HEK293 (cell line): ENCODE results near the gene CISH.

ENCODE experiments used
- CTCF ChIA-PET: fragments of 350-600 bp; formaldehyde crosslinking; extraction: SDS; loops from one replicate; lab custom pipeline; 2021; ENCODE audit warnings: antibody characterized with exemption; lab: Yijun Ruan, JAX
- POLR2A ChIA-PET: fragments of 300-600 bp; formaldehyde crosslinking; extraction: SDS; loops from one replicate; lab custom pipeline; 2020; ENCODE audit warnings: antibody characterized with exemption, inconsistent platforms; lab: Yijun Ruan, JAX
- H3K27ac ChIP-seq: fragments of 200-500 bp; sonication (Bioruptor generic); 2 replicates; pipeline ENCODE4 v1.5.1; 2014; ENCODE audit warnings: low read depth, low read length, control low read depth, inconsistent platforms; ENCODE audit errors: extremely low read depth
- H3K36me3 ChIP-seq, 2 experiments: fragments of 200-500 bp in 1 of 2; sonication (Bioruptor generic) in 1 of 2; 1 replicate in 1 of 2; 2 replicates in 1 of 2; pipeline ENCODE4 v1.5.1; 2014 to 2017; ENCODE audit warnings: inconsistent platforms in 2 of 2, low read length in 2 of 2; ENCODE audit not compliant: control insufficient read depth in 2 of 2, insufficient read depth in 1 of 2
- H3K4me1 ChIP-seq: fragments of 200-500 bp; sonication (Bioruptor generic); 2 replicates; pipeline ENCODE4 v1.5.1; 2014; ENCODE audit warnings: mild to moderate bottlenecking, low read length, inconsistent platforms; ENCODE audit not compliant: control insufficient read depth, insufficient read depth
- H3K4me3 ChIP-seq: 2 replicates; pipeline ENCODE4 v1.5.1; 2011; ENCODE audit warnings: low read depth, mild to moderate bottlenecking, control low read depth, low read length, moderate library complexity
- H3K9me3 ChIP-seq: fragments of 200-500 bp; sonication (Bioruptor generic); 2 replicates; pipeline ENCODE4 v1.5.1; 2014; ENCODE audit warnings: low read depth, low read length, inconsistent platforms; ENCODE audit not compliant: control insufficient read depth, insufficient read depth
- GLIS2 ChIP-seq: fragments of 450-650 bp; formaldehyde crosslinking; IDR thresholded peaks from 2 replicates; pipeline ENCODE4 v1.5.1; 2016; ENCODE audit warnings: missing biosample characterization, missing genetic modification characterization
- KLF1 ChIP-seq: fragments of 450-650 bp; formaldehyde crosslinking; IDR thresholded peaks from 2 replicates; pipeline ENCODE4 v1.5.1; 2016; ENCODE audit warnings: missing biosample characterization, missing genetic modification characterization
- SP2 ChIP-seq: fragments of 450-650 bp; formaldehyde crosslinking; IDR thresholded peaks from 2 replicates; pipeline ENCODE4 v1.5.1; 2016; ENCODE audit warnings: missing biosample characterization, missing genetic modification characterization
- SP3 ChIP-seq: fragments of 450-650 bp; formaldehyde crosslinking; IDR thresholded peaks from 2 replicates; pipeline ENCODE4 v1.5.1; 2016; ENCODE audit warnings: missing biosample characterization, missing genetic modification characterization
- ZBTB20 ChIP-seq: fragments of 450-650 bp; formaldehyde crosslinking; IDR thresholded peaks from 2 replicates; pipeline ENCODE4 v1.5.1; 2016; ENCODE audit warnings: missing biosample characterization, missing genetic modification characterization
- ZBTB8A ChIP-seq: fragments of 450-650 bp; formaldehyde crosslinking; IDR thresholded peaks from 2 replicates; pipeline ENCODE4 v1.5.1; 2016; ENCODE audit warnings: missing biosample characterization, missing genetic modification characterization
- ZFP3 ChIP-seq: fragments of 450-650 bp; formaldehyde crosslinking; IDR thresholded peaks from 2 replicates; pipeline ENCODE4 v1.5.1; 2016; ENCODE audit warnings: low read depth, missing biosample characterization, missing genetic modification characterization
- ZIC2 ChIP-seq: fragments of 450-650 bp; formaldehyde crosslinking; IDR thresholded peaks from 2 replicates; pipeline ENCODE4 v1.5.1; 2016; ENCODE audit warnings: missing biosample characterization, missing genetic modification characterization
- ZNF121 ChIP-seq: fragments of 450-650 bp; formaldehyde crosslinking; IDR thresholded peaks from 2 replicates; pipeline ENCODE4 v1.5.1; 2016; ENCODE audit warnings: missing biosample characterization, missing genetic modification characterization
- ZNF146 ChIP-seq: fragments of 450-650 bp; formaldehyde crosslinking; IDR thresholded peaks from 2 replicates; pipeline ENCODE4 v1.5.1; 2016; ENCODE audit warnings: missing biosample characterization, missing genetic modification characterization
- ZNF248 ChIP-seq: fragments of 450-650 bp; formaldehyde crosslinking; IDR thresholded peaks from 2 replicates; pipeline ENCODE4 v1.5.1; 2017; ENCODE audit warnings: missing biosample characterization, missing genetic modification characterization
- ZNF324 ChIP-seq: fragments of 450-650 bp; formaldehyde crosslinking; IDR thresholded peaks from 2 replicates; pipeline ENCODE4 v1.5.1; 2016; ENCODE audit warnings: missing biosample characterization, missing genetic modification characterization
- ZNF350 ChIP-seq: fragments of 450-650 bp; formaldehyde crosslinking; IDR thresholded peaks from 2 replicates; pipeline ENCODE4 v1.5.0; 2017; ENCODE audit warnings: missing biosample characterization, mild to moderate bottlenecking, missing genetic modification characterization
- ZNF416 ChIP-seq: fragments of 450-650 bp; formaldehyde crosslinking; IDR thresholded peaks from 2 replicates; pipeline ENCODE4 v1.5.1; 2016; ENCODE audit warnings: missing biosample characterization, missing genetic modification characterization
- ZNF621 ChIP-seq: fragments of 450-650 bp; formaldehyde crosslinking; IDR thresholded peaks from 2 replicates; pipeline ENCODE4 v1.5.1; 2017; ENCODE audit warnings: missing biosample characterization, missing genetic modification characterization
- ZNF76 ChIP-seq: fragments of 450-650 bp; formaldehyde crosslinking; IDR thresholded peaks from 2 replicates; pipeline ENCODE4; 2016; ENCODE audit warnings: low read depth, missing biosample characterization, missing genetic modification characterization, borderline replicate concordance
- ZNF843 ChIP-seq: fragments of 450-650 bp; formaldehyde crosslinking; IDR thresholded peaks from 2 replicates; pipeline ENCODE4 v1.5.1; 2016; ENCODE audit warnings: missing biosample characterization, missing genetic modification characterization
- TF ChIP-seq, protein P1 (sequence below): fragments of 450-650 bp; formaldehyde crosslinking; IDR thresholded peaks from 2 replicates; pipeline ENCODE4 v1.5.1; 2016; ENCODE audit warnings: missing biosample characterization, missing genetic modification characterization
- TF ChIP-seq, protein P2 (sequence below): fragments of 450-650 bp; formaldehyde crosslinking; optimal IDR thresholded peaks from 2 replicates; pipeline ENCODE3; 2016; ENCODE audit warnings: missing biosample characterization, mild to moderate bottlenecking, missing genetic modification characterization
- TF ChIP-seq, protein P3 (sequence below): sonication (generic); formaldehyde crosslinking; IDR thresholded peaks from 2 replicates; pipeline ENCODE4 v1.8.1; 2022; ENCODE audit warnings: mild to moderate bottlenecking, moderate library complexity, missing genetic modification reagents
- TF ChIP-seq, protein P4 (sequence below): fragments of 450-650 bp; formaldehyde crosslinking; IDR thresholded peaks from 2 replicates; pipeline ENCODE4 v1.5.1; 2017; ENCODE audit warnings: missing biosample characterization, missing genetic modification characterization
- TF ChIP-seq, protein P5 (sequence below): fragments of 450-650 bp; formaldehyde crosslinking; IDR thresholded peaks from 2 replicates; pipeline ENCODE4 v1.5.1; 2016; ENCODE audit warnings: missing biosample characterization, missing genetic modification characterization, low read depth
- TF ChIP-seq, protein P6 (sequence below): fragments of 450-650 bp; formaldehyde crosslinking; IDR thresholded peaks from 2 replicates; pipeline ENCODE4 v1.5.1; 2016; ENCODE audit warnings: missing biosample characterization, missing genetic modification characterization
- TF ChIP-seq, protein P7 (sequence below): IDR thresholded peaks from 2 replicates; pipeline ENCODE4 v1.6.1; 2011; ENCODE audit warnings: mild to moderate bottlenecking, low read depth, low read length, borderline replicate concordance
- TF ChIP-seq, protein P8 (sequence below): fragments of 450-650 bp; formaldehyde crosslinking; IDR thresholded peaks from 2 replicates; pipeline ENCODE4 v1.5.1; 2016; ENCODE audit warnings: missing biosample characterization, missing genetic modification characterization

CISH gene

DNA sequence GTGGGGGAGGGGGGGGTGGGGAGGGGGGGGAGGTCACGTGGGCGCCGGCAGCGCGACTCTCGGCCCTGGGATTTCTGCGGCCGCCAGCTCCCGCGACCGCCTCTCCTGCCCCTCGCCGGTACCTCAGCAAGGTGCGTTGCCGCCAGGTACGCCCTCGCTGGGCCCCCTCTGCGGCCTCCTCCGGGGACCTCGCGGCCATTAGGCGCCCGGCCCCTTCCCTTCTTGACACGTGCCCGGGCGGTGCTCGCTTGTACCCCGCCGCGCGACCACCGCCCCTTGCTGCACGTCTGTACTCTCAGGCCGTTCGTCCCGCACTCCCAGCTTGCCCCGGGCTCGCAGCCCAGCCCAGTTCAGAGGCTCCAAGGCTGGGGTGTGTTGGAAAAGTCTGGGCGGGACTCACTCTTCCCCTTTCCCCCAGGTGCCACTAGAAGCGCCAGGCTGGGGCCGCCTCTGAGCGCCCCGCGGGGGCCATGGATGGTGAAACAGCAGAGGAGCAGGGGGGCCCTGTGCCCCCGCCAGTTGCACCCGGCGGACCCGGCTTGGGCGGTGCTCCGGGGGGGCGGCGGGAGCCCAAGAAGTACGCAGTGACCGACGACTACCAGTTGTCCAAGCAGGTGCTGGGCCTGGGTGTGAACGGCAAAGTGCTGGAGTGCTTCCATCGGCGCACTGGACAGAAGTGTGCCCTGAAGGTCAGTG lies 5.7 kb upstream of the CISH start, which contains the start of gene MAPKAPK3 (continued):
- TF ChIP-seq ZNF76 = peak; percentile 80
- TF ChIP-seq, protein P1, sequence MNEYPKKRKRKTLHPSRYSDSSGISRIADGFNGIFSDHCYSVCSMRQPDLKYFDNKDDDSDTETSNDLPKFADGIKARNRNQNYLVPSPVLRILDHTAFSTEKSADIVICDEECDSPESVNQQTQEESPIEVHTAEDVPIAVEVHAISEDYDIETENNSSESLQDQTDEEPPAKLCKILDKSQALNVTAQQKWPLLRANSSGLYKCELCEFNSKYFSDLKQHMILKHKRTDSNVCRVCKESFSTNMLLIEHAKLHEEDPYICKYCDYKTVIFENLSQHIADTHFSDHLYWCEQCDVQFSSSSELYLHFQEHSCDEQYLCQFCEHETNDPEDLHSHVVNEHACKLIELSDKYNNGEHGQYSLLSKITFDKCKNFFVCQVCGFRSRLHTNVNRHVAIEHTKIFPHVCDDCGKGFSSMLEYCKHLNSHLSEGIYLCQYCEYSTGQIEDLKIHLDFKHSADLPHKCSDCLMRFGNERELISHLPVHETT (tag by site-specific recombination) = no peak
- TF ChIP-seq, protein P2, sequence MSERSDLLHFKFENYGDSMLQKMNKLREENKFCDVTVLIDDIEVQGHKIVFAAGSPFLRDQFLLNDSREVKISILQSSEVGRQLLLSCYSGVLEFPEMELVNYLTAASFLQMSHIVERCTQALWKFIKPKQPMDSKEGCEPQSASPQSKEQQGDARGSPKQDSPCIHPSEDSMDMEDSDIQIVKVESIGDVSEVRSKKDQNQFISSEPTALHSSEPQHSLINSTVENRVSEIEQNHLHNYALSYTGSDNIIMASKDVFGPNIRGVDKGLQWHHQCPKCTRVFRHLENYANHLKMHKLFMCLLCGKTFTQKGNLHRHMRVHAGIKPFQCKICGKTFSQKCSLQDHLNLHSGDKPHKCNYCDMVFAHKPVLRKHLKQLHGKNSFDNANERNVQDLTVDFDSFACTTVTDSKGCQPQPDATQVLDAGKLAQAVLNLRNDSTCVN (tag by site-specific recombination) = peak; percentile 61
- TF ChIP-seq GLIS2 = peak; percentile 51; the same call in 1 of the 2 replicates
- peak; percentile 70 for TF ChIP-seq ZIC2 (tag by site-specific recombination)
- peak; percentile 23 for TF ChIP-seq ZBTB20 (tag by site-specific recombination)
- TF ChIP-seq KLF1 = peak; percentile 48
- TF ChIP-seq, protein P3, sequence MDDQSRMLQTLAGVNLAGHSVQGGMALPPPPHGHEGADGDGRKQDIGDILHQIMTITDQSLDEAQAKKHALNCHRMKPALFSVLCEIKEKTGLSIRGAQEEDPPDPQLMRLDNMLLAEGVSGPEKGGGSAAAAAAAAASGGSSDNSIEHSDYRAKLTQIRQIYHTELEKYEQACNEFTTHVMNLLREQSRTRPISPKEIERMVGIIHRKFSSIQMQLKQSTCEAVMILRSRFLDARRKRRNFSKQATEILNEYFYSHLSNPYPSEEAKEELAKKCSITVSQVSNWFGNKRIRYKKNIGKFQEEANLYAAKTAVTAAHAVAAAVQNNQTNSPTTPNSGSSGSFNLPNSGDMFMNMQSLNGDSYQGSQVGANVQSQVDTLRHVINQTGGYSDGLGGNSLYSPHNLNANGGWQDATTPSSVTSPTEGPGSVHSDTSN (CRISPR knock-in tag) = no peak

DNA sequence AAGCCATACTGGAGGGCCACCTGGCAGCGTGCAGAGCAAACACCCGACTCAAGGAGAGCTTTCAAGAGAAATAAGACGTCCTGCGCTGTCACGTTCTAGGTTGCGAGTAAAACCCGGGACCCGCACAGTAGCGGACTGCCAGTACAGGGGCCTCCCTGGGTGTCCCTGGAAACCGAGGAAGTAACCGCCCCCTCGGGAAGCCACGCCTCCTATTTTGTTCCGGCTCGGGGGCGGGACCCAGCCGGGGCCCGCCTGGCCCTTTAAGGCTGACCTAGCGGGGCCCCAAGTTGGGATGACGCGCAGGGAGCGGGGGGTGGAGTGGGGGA lies 5.2 kb upstream of the CISH start:
- H3K27ac ChIP-seq = no peak overlapping the region
- H3K9me3 ChIP-seq = no peaks in the 10 kb centered on the region
- no peak for TF ChIP-seq ZNF248
- no peak for TF ChIP-seq ZNF350 (tag by site-specific recombination)
- no peak for TF ChIP-seq ZNF416 (tag by site-specific recombination)
- peak; percentile 70 for TF ChIP-seq SP3 (tag by site-specific recombination)
- TF ChIP-seq ZFP3 (tag by site-specific recombination) = no peak
- TF ChIP-seq ZNF324 = no peak
- no peak for TF ChIP-seq ZNF146 (tag by site-specific recombination)
- TF ChIP-seq, protein P4, sequence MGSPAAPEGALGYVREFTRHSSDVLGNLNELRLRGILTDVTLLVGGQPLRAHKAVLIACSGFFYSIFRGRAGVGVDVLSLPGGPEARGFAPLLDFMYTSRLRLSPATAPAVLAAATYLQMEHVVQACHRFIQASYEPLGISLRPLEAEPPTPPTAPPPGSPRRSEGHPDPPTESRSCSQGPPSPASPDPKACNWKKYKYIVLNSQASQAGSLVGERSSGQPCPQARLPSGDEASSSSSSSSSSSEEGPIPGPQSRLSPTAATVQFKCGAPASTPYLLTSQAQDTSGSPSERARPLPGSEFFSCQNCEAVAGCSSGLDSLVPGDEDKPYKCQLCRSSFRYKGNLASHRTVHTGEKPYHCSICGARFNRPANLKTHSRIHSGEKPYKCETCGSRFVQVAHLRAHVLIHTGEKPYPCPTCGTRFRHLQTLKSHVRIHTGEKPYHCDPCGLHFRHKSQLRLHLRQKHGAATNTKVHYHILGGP (tag by site-specific recombination) = no peak
- TF ChIP-seq SP2 (tag by site-specific recombination) = peak; percentile 79
- no peak for TF ChIP-seq ZNF621
- TF ChIP-seq, protein P5, sequence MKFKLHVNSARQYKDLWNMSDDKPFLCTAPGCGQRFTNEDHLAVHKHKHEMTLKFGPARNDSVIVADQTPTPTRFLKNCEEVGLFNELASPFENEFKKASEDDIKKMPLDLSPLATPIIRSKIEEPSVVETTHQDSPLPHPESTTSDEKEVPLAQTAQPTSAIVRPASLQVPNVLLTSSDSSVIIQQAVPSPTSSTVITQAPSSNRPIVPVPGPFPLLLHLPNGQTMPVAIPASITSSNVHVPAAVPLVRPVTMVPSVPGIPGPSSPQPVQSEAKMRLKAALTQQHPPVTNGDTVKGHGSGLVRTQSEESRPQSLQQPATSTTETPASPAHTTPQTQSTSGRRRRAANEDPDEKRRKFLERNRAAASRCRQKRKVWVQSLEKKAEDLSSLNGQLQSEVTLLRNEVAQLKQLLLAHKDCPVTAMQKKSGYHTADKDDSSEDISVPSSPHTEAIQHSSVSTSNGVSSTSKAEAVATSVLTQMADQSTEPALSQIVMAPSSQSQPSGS = no peak
- TF ChIP-seq ZNF843 (tag by site-specific recombination) = no peak
- TF ChIP-seq, protein P6, sequence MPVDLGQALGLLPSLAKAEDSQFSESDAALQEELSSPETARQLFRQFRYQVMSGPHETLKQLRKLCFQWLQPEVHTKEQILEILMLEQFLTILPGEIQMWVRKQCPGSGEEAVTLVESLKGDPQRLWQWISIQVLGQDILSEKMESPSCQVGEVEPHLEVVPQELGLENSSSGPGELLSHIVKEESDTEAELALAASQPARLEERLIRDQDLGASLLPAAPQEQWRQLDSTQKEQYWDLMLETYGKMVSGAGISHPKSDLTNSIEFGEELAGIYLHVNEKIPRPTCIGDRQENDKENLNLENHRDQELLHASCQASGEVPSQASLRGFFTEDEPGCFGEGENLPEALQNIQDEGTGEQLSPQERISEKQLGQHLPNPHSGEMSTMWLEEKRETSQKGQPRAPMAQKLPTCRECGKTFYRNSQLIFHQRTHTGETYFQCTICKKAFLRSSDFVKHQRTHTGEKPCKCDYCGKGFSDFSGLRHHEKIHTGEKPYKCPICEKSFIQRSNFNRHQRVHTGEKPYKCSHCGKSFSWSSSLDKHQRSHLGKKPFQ (tag by site-specific recombination) = no peak
- TF ChIP-seq ZBTB8A (tag by site-specific recombination) = no peak
- TF ChIP-seq, protein P7, sequence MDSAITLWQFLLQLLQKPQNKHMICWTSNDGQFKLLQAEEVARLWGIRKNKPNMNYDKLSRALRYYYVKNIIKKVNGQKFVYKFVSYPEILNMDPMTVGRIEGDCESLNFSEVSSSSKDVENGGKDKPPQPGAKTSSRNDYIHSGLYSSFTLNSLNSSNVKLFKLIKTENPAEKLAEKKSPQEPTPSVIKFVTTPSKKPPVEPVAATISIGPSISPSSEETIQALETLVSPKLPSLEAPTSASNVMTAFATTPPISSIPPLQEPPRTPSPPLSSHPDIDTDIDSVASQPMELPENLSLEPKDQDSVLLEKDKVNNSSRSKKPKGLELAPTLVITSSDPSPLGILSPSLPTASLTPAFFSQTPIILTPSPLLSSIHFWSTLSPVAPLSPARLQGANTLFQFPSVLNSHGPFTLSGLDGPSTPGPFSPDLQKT = no peak
- no peak for TF ChIP-seq ZNF121 (tag by site-specific recombination)
- TF ChIP-seq, protein P8, sequence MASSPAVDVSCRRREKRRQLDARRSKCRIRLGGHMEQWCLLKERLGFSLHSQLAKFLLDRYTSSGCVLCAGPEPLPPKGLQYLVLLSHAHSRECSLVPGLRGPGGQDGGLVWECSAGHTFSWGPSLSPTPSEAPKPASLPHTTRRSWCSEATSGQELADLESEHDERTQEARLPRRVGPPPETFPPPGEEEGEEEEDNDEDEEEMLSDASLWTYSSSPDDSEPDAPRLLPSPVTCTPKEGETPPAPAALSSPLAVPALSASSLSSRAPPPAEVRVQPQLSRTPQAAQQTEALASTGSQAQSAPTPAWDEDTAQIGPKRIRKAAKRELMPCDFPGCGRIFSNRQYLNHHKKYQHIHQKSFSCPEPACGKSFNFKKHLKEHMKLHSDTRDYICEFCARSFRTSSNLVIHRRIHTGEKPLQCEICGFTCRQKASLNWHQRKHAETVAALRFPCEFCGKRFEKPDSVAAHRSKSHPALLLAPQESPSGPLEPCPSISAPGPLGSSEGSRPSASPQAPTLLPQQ (tag by site-specific recombination) = 0 out of 2 replicates have a peak, but pooled peaks have one; percentile 36

More for the DNA sequence above, 5.2 kb upstream of the CISH start:
- ChIA-PET CTCF (interaction anchor here (0.5 to 6.2 kb wide), 24 partner anchors 9 to 1102 kb away, joined by 3 to 139 read pairs (median 5); partner anchors contain the start of gene HEMK1), POLR2A (interaction anchor here (0.7 to 2.5 kb wide), 9 partner anchors 15 to 780 kb away, joined by 3 to 9 read pairs (median 3); partner anchors contain the start of genes CYB561D2, MANF and NPRL2)
- H3K36me3 ChIP-seq = peaks cover 0 to 12% of the 10 kb centered on the region in 2 experiments; a peak in 1 of 3 replicates
- 0 out of 2 replicates have a peak, but pooled peaks cover 2% of the 10 kb centered on the region for H3K4me1 ChIP-seq
- peak overlapping the region; percentile 78 for H3K4me3 ChIP-seq
